Measurements from ENCODE around the gene C11orf58.

The C11orf58 gene

DNA sequence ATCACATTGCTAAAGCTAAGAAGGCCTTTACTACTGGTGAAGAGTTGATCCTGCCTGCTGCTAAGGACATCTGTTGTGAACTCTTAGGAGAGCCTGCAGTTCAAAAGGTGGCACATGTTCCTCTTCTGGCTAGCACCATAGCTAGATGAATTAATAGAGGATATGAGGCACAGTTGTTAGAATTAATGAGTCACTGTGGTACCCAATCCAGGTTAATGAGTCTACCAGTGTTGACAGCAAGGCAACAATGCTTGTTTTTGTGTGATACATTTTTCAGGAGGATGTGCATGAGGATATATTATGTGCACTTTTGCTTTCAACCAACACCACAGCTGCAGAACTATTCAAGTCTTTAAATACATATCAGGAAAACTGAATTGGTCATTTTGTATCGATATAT, 12.0 kb downstream of the C11orf58 start:
- H3K9me3 Mint-ChIP-seq: no peaks in the 10 kb centered on the region
- no peak overlapping the region for H3K4me3 Mint-ChIP-seq
- peak overlapping the region in 1 of 2 donors; percentile 20 for H3K27ac Mint-ChIP-seq
- peaks cover 46% of the 10 kb centered on the region for H3K4me1 Mint-ChIP-seq
- DNase-seq (no peak), ATAC-seq (peak; percentile 59)
- no peaks in the 10 kb centered on the region for H3K27me3 Mint-ChIP-seq

GRCh38 chr11:16758382-16759024, 20.1 kb downstream of the C11orf58 start:
- H3K27ac Mint-ChIP-seq: peak overlapping the region in 1 of 2 donors; percentile 22
- DNase-seq (no peak), ATAC-seq (no peak)
- no peaks in the 10 kb centered on the region for H3K9me3 Mint-ChIP-seq
- peaks cover 19% of the 10 kb centered on the region for H3K4me1 Mint-ChIP-seq
- no peak overlapping the region for H3K4me3 Mint-ChIP-seq
- H3K27me3 Mint-ChIP-seq: no peaks in the 10 kb centered on the region

DNA sequence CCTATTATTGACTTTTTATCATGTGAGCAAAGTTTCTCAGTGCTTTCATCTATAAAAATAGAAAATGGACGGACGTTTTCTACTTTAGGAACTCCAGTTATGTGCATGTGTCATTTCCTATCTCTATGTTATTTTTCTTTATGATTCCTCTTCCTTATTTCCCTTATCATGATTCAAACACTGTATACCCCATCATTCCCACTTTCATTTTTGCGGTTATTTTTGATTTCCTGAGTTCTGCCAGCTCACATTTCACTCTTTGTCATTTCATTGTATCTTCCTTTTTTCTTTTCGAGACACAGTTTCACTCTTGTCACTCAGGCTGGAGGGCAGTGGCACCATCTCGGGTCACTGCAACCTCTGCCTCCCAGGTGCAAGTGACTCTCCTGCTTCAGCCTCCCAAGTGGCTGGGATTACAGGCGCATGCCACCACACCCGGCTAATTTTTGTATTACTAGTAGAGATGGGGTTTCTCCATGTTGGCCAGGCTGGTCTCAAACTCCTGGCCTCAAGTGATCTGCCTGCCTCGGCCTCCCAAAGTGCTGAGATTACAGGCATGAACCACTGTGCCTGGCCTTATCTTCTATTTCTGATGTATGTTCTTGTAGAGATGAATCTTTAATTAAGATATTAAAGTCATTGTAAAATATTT, 21.5 kb downstream of the C11orf58 start:
- peaks cover 15% of the 10 kb centered on the region for H3K4me1 Mint-ChIP-seq
- no peak for DNase-seq
- no peak for ATAC-seq
- no peaks in the 10 kb centered on the region for H3K9me3 Mint-ChIP-seq
- no peak overlapping the region for H3K27ac Mint-ChIP-seq
- peak overlapping the region in 1 of 2 donors; percentile 0 for H3K4me3 Mint-ChIP-seq
- no peaks in the 10 kb centered on the region for H3K27me3 Mint-ChIP-seq

- peaks cover 15% of the 10 kb centered on the region for H3K4me1 Mint-ChIP-seq
- DNase-seq (no peak), ATAC-seq (no peak)
- H3K4me3 Mint-ChIP-seq: no peak overlapping the region
- H3K27ac Mint-ChIP-seq: no peak overlapping the region
- no peaks in the 10 kb centered on the region for H3K9me3 Mint-ChIP-seq
- no peaks in the 10 kb centered on the region for H3K27me3 Mint-ChIP-seq
These were observed 25.3 kb downstream of the C11orf58 start for GRCh38 chr11:16763746-16764145.

DNA sequence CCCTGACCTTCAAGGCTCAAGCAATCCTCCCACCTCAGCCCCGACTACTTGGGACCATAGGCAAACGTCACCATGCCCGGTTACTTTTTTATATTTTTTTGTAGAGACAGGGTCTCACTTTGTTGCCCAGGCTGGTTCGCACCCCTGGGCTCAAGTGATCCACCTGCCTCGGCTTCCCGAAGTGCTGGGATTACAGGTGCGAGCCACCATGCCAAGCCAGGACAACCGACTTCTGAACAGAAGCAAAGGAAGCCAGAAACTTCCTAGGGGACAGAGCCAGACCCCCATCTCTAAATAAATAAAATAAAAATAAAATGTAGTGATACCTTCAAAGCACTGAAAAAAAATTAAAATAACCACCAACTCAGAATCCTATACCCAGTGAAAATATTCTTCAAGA, 26.4 kb downstream of the C11orf58 start:
- H3K4me3 Mint-ChIP-seq: no peak overlapping the region
- H3K4me1 Mint-ChIP-seq: peaks cover 3% of the 10 kb centered on the region
- DNase-seq (no peak), ATAC-seq (no peak)
- no peak overlapping the region for H3K27ac Mint-ChIP-seq
- H3K27me3 Mint-ChIP-seq: no peaks in the 10 kb centered on the region
- no peaks in the 10 kb centered on the region for H3K9me3 Mint-ChIP-seq

DNA sequence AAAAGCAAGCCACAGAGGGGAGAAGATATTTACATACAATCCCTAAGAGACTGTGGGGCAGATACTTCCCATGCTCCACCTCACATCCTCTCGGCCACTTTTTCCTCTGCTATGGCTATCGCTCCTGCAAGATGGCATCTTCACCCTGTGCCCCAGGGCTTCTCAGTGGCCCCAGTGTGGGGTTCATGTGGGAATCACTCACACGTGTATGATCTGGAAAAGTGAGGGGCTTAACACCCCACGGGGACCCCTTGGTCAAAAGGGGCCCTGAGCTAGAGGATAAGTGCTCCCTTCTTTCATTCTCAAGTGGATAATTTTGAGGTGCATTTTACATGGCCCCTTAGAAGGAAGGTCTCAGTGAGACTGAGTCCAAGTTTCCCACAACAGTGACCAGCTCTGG, 28.7 kb downstream of the C11orf58 start:
- DNase-seq (no peak), ATAC-seq (no peak)
- Mint-ChIP-seq H3K4me1 (no peaks in the 10 kb centered on the region), H3K9me3 (no peaks in the 10 kb centered on the region), H3K27me3 (no peaks in the 10 kb centered on the region), H3K27ac (no peak overlapping the region), H3K4me3 (no peak overlapping the region)

GRCh38 chr11:16767957-16768356, 29.5 kb downstream of the C11orf58 start:
- H3K27ac Mint-ChIP-seq: no peak overlapping the region

DNA sequence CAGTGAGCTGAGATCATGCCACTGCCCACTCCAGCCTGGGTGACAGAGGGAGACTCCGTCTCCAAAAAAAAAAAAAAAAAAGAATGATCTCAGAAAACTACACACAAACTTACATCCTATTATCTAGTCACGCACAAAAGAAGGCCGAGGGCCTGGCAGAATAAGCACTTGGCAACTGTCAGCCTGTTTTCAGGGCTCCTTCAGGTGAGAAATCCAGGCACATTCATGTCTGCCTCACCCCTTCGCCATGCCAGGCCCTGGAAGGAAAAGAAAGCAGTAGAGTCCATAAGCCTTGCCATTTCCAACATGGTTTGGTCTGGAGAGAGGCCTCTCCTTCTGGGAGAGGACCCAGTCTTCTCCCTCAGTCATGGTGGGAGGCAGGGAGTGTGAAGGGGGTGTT, 30.9 kb downstream of the C11orf58 start:
- H3K4me1 Mint-ChIP-seq: no peaks in the 10 kb centered on the region
- DNase-seq: no peak

More at GRCh38 chr11:16767957-16768356, 29.5 kb downstream of the C11orf58 start:
- ATAC-seq (no peak), DNase-seq (no peak)
- Mint-ChIP-seq H3K9me3 (no peaks in the 10 kb centered on the region), H3K4me1 (no peaks in the 10 kb centered on the region), H3K4me3 (no peak overlapping the region), H3K27me3 (no peaks in the 10 kb centered on the region)

DNA sequence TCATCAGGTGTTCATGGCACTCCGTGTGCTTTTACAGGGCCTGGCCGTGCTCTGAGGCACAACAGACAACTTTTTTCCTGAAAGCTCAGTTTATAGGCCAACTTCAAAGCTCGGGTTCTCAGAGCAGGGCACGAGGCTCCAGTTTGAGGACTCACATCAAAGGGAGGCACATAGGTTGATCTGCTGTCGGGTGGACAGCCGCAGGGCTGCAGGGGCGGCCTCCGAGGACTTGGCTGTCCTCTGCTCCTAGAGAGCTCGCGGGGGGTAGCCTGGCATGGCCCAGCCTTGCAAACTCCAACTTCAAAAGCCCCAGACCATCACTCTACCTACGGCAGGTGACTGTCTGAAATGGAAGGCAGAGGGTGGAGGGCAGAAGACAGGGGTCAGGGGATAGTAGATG, 31.6 kb downstream of the C11orf58 start:
- DNase-seq (no peak), ATAC-seq (no peak)
- Mint-ChIP-seq H3K9me3 (no peaks in the 10 kb centered on the region), H3K4me3 (no peak overlapping the region), H3K27ac (no peak overlapping the region), H3K27me3 (no peaks in the 10 kb centered on the region), H3K4me1 (no peaks in the 10 kb centered on the region)

More for the DNA sequence above, 30.9 kb downstream of the C11orf58 start:
- no peaks in the 10 kb centered on the region for H3K9me3 Mint-ChIP-seq
- no peak for ATAC-seq
- H3K27ac Mint-ChIP-seq: no peak overlapping the region
- H3K27me3 Mint-ChIP-seq: no peaks in the 10 kb centered on the region
- H3K4me3 Mint-ChIP-seq: no peak overlapping the region

DNA sequence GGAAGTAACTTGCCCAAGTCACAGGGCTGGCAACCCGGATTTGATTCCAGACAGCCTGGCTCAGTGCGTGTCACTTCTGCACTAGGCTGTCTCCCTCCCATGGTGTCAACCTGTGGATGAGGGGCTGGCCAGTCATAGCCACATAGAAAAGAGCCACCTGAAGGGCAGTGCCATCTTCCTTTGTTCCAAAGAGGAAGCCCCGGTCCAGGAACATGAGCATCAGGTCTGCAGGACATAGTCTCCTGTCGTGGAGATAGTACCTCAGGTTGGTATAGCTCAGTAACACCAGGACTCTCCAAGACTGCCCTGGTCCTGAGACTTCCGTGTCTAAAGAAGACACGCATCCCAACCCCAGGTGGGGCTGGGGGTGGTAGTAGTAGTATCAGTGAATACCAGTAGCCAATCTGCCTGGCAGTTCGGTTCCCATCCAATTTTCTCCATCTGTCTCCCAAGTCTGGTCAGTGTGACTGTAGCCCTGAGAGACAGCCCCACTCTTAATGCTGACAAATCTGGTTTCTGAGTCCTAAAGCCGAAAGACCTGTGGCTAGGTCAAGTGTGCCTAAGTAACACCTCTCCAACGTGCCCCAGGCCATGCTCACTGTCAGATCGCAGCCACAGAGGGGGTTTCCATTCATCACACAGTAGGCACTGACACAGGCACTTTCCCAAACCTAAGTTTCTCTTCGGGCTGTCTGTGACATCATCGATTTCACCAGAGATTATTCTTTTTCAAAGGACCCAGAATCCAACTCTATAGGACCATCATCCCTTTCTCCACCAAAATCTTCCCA, 33.1 kb downstream of the C11orf58 start:
- Mint-ChIP-seq H3K4me1 (no peaks in the 10 kb centered on the region), H3K9me3 (no peaks in the 10 kb centered on the region), H3K4me3 (no peak overlapping the region), H3K27me3 (no peaks in the 10 kb centered on the region), H3K27ac (no peak overlapping the region)
- no peak for DNase-seq
- ATAC-seq: no peak

DNA sequence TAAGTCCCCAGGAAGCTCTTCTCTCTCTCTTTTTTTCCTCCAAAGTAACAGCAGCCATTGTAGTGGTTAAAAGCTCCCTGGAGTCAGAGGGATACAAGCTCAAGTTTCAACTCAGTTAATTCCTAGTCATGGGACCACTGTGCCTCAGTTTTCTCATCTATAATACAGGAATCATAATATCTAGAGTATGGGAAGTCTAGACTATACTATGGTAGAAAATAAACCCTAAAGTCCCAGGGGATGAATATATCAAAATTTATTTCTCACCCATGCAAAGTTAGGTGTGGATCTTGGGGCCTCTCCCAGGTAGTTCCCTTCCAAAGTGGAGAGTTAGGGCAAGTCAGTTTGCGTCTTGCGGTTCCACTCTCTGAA, 33.7 kb downstream of the C11orf58 start:
- no peak for DNase-seq
- H3K4me3 Mint-ChIP-seq: no peak overlapping the region
- ATAC-seq: no peak
- no peaks in the 10 kb centered on the region for H3K9me3 Mint-ChIP-seq
- H3K27ac Mint-ChIP-seq: no peak overlapping the region
- no peaks in the 10 kb centered on the region for H3K4me1 Mint-ChIP-seq
- no peaks in the 10 kb centered on the region for H3K27me3 Mint-ChIP-seq

DNA sequence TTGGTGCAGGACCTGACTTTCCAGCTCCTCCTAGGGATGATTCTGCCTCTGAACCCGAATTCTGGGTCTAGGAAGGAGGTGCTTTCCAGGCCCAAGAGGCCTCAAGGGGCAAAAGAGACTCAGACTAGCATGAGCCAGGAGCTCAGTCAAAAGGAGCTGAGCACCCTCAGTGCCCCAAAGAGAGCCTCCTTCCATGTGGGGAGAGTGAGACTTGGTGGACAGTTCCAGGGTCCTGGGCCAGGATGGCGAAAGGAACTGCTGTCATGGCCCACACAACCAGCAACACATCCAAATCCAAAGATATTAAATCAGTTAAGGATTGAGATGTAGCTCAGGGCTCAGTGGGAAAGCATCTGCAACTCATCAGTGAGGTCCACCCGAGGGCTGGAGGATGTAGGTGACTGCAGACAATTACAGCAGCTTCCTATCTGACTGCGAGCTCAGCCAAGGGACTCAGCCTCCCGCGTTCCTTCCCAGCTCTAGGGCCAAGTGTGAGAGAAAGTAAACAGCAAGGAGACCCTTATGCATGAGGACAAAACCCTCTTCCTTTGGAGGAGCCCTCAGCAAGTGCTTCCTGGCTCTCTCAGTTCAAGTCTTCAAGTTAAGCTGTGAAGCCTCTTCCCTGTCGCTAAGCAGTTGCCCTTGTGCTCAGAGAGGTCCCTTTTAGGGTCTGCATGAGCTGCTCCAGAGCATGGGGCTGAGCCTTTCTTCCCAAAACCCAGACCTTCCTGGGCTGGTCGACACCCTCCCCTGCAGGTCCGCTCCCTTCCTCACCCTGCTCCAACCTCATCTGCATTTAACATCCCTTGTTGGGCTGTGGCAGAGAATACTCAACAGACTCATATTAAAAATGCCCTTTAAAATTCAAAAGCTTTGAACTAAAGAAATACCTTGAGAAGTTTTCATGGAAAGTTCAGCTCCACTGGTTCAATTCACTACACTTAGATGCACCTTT, 35.8 kb downstream of the C11orf58 start:
- Mint-ChIP-seq H3K27me3 (no peaks in the 10 kb centered on the region), H3K4me3 (no peak overlapping the region), H3K27ac (peak overlapping the region; percentile 12 to 31), H3K4me1 (no peaks in the 10 kb centered on the region), H3K9me3 (no peaks in the 10 kb centered on the region)
- DNase-seq: no peak
- no peak for ATAC-seq

DNA sequence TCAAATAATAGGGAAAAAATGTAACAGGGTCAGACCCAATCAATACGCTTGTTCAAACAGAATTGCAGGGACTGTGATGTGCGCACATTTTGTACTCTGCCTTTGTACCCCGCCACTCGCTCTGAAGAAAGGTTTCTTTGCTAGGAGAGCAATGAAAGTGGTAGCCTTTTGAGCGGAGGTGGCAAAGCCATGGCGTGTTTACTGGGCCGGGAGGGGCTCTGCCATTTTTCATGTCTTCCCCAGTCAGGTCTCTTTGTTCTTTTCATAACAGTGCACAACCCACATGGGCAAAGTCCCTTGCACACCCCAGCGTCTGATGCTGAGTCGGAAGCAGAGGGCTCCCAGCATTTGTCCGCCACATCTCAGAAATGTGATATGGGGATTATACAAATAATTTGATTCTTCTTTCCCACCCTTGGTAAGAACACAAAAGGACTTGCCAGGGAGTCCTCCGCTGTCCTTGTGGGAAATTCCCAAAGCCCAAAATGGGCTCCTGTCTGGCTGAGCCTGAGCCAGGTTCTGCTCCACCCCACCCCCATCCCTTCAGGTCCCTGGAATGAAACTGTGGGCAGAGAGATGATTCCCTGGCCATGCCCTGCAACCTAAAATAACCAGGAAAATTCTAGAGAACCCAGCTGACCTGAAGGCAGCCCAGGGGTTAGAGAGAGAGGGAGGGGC, 36.6 kb downstream of the C11orf58 start:
- H3K27me3 Mint-ChIP-seq: no peaks in the 10 kb centered on the region
- DNase-seq: no peak

DNA sequence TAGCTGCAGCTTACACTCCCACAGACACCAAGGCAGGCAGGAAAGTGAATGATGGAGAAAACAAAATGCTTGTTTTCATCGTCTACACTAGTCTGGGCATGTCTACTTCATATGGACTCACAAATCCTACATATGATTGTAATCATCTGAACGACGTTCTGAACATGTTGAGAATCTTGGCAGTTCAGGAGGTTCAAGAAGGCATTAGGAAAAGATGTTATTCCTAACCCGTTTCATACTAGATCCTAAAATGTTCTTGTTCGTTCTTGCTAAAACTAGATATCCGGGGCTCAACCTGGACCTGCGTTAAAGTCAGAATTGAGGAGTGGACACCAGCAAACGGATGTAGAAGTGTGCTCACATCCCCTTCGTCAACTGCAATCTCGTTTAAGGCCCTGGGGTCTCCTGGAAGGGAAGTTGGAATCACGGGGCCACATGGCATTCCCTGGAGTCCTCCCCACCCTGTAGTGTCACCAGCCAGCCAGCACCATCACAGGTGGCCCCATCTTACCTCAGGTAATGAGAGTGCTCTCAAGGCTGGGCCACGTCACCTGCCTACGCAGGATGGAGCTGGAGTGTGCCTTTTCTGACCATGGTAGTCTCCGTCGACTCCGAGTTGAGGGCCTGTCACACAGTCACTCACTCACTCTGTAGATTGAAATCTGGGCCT, 37.3 kb downstream of the C11orf58 start:
- ATAC-seq: no peak
- Mint-ChIP-seq H3K9me3 (no peaks in the 10 kb centered on the region), H3K27ac (no peak overlapping the region), H3K27me3 (no peaks in the 10 kb centered on the region), H3K4me3 (no peak overlapping the region), H3K4me1 (no peaks in the 10 kb centered on the region)
- no peak for DNase-seq

More for the DNA sequence above, 36.6 kb downstream of the C11orf58 start:
- H3K4me3 Mint-ChIP-seq: no peak overlapping the region
- H3K27ac Mint-ChIP-seq: peak overlapping the region in 1 of 2 donors; percentile 31
- ATAC-seq: no peak
- no peaks in the 10 kb centered on the region for H3K4me1 Mint-ChIP-seq
- H3K9me3 Mint-ChIP-seq: no peaks in the 10 kb centered on the region
